ENCODE results near the gene HES4.
"Not testable (repeated sequence)": the region's sequence is repeated elsewhere in the genome, so short reads cannot be mapped to it uniquely, and the experiment has no call there.

Gene HES4

DNA sequence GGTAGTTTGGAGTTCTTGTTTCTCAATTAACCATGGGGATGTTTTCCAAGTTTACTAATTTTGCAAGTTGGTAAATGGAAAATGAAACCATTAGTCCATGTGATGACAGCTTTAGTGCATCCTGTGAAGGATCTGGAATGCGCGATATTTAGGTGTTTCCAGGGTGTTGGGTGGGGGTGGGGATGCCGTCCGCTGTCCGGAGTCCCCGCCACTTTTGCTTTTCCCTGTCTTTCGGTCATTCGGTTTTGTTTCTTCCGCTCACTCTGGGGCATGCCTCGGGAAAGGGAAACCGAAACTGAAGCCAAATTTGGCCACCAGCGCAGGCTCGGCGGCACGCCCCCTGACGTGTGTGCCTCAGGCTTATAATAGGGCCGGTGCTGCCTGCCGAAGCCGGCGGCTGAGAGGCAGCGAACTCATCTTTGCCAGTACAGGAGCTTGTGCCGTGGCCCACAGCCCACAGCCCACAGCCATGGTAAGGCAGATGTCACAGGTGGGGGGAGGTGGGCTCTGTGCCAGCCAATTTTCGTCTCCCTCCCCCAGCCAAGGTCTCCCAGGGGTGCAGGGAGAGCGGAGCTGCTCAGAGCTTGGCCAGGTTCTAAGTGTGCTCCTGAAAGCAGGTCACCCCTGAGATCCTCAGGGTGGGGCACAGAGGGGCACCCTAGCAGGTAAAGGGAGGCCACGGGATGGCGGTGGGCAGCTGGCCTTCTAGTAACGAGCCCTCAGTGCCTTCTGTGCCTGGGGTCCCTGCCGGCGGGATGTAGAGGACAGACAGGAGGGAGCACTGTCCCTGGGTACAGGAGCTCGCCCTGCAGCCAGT lies 13.4 kb upstream of the HES4 start, which contains the start of gene ISG15:
Gene ISG15 (plus strand): TSS at position 393 of the 817 bp plus-strand sequence. CDS start 77 bp downstream, at position 470.
- peak; percentile 96 for DNase-seq (ENCODE audit: low read depth)
- Histone ChIP-seq H3K4me1 (ENCODE audit: control insufficient read depth, insufficient read depth, low read length) (peaks cover 11% of the 10 kb centered on the region), H3K36me3 (ENCODE audit: control insufficient read depth, insufficient read depth, low read length, severe bottlenecking) (no peaks in the 10 kb centered on the region), H3K9me3 (ENCODE audit: control insufficient read depth, low read length) (no peaks in the 10 kb centered on the region), H3K4me3 (ENCODE audit: low read length) (peak within 1 kb of the TSS; percentile 91), H3K9ac (ENCODE audit: low read length) (peak within 1 kb of the TSS; percentile 88), H3K27me3 (replicated peaks; ENCODE audit: control insufficient read depth, insufficient read depth, low read length) (no peaks in the 10 kb centered on the region)

DNA sequence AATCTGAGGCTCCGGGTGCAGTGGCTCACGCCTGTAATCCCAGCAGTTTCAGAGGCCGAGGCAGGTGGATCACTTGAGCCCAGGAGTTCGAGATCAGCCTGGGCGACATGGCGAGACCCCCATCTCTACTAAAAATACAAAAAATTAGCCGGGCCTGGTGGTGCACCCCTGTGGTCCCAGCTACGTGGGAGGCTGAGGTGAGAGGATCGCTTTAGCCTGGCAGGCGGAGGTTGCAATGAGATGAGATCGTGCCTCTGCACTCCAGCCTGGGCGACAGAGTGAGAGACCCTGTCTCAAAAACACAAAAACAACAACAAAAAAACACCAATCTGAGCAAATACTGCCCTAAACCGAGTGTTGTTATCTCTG lies 12.8 kb upstream of the HES4 start:
- not testable (repeated sequence) for H3K36me3 ChIP-seq (ENCODE audit: control insufficient read depth, insufficient read depth, low read length, severe bottlenecking); H3K9me3 ChIP-seq (ENCODE audit: control insufficient read depth, low read length); H3K27me3 ChIP-seq (replicated peaks; ENCODE audit: control insufficient read depth, insufficient read depth, low read length); DNase-seq (ENCODE audit: low read depth)
- Histone ChIP-seq H3K4me3 (ENCODE audit: low read length) (peak overlapping the region; percentile 91), H3K9ac (ENCODE audit: low read length) (peak overlapping the region; percentile 88), H3K4me1 (ENCODE audit: control insufficient read depth, insufficient read depth, low read length) (peaks cover 11% of the 10 kb centered on the region)

DNA sequence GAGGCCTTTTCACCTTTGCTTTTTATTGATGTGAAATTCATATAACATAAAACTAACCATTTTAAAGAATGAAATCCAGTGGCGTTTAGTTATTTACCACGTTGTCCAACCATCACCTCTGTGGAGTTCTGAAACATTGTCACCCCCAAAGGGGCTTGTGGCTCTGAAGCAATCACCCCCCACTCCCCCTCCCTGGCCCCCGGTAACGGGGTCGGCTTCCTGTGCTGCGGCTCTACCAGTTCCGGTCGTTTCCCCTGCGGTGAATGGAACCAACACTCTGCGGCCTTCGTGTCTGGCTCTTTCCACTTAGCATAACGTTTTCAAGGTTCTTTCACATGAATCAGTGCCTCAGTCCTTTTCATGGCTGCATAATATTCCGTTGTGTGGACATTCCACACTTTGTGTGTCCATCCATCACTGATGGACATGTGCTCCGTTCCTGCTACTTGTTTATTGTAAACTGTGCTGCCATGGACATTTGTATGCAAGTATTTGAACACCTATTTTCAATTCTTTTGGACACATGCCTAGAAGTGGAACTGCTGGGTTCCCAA lies 11.6 kb upstream of the HES4 start:
- H3K27me3 ChIP-seq (replicated peaks; ENCODE audit: control insufficient read depth, insufficient read depth, low read length), result peaks cover 7% of the 10 kb centered on the region
- H3K36me3 ChIP-seq (ENCODE audit: control insufficient read depth, insufficient read depth, low read length, severe bottlenecking), result no peaks in the 10 kb centered on the region
- no peak overlapping the region for H3K4me3 ChIP-seq (ENCODE audit: low read length)
- H3K4me1 ChIP-seq (ENCODE audit: control insufficient read depth, insufficient read depth, low read length), result peaks cover 11% of the 10 kb centered on the region
- no peak overlapping the region for H3K9ac ChIP-seq (ENCODE audit: low read length)
- H3K9me3 ChIP-seq (ENCODE audit: control insufficient read depth, low read length), result no peaks in the 10 kb centered on the region
- no peak for DNase-seq (ENCODE audit: low read depth)

DNA sequence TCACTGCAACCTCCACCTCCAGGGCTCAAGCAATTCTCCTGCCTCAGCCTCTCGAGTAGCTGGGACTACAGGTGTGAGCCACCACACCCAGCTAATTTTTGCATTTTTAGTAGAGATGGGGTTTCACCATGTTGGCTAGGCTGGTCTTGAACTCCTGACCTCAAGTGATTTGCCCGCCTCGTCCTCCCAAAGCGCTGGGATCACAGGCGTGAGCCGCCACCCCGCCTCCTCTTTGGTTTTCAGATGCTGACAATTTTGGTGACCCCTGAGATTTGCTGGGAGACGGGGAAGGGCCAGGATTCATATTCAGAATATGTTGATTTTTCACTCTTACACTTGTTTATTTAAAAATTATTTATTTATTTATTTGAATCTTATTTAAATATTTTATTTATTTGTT lies 10.2 kb upstream of the HES4 start:
- not testable (repeated sequence) for H3K9me3 ChIP-seq (ENCODE audit: control insufficient read depth, low read length); H3K9ac ChIP-seq (ENCODE audit: low read length); H3K4me3 ChIP-seq (ENCODE audit: low read length); DNase-seq (ENCODE audit: low read depth); H3K36me3 ChIP-seq (ENCODE audit: control insufficient read depth, insufficient read depth, low read length, severe bottlenecking)
- H3K27me3 ChIP-seq (replicated peaks; ENCODE audit: control insufficient read depth, insufficient read depth, low read length), result peaks cover 14% of the 10 kb centered on the region
- H3K4me1 ChIP-seq (ENCODE audit: control insufficient read depth, insufficient read depth, low read length), result peaks cover 11% of the 10 kb centered on the region

DNA sequence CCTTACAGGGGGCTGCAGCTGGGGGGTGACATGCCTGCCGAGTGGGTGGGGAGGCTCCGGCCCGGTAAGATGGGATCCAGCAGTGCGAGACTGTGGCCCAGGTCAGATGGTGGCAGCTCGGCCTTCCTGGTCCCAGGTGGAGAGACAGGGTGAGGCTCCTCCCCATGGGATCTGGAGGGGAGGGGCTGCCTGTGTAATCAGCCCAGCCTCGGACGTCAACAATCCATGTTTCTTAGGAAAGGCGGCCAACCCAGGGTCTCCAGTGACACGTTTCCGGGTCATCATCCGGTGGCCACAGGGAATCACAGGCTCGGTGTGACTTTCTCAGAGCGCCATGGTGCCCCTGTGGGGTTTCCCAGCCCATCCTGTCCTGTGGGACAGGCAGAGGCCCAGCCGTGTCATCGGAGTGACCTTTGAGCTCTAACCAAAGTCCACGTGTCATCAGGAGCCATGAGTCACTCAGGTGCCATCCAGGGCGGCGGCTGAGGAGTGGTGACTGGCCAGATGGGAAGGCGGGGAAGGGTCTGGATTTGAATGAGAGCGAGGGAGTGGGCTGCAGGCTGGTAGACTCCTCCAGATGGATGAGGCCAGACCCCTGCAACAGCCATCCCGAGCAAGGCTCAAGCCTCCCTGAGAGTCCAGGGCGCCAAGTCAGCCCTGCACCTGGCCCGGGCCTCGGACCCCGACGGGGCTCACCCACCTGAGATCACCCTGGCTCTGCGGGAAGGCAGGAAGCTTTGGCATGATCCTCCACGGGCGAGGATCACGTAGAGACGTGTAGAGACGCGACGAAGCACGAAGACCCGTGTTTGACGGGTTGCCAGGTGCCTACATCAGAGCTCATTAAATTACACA lies 6.6 kb upstream of the HES4 start:
- Histone ChIP-seq H3K9me3 (ENCODE audit: control insufficient read depth, low read length) (no peaks in the 10 kb centered on the region), H3K9ac (ENCODE audit: low read length) (no peak overlapping the region), H3K36me3 (ENCODE audit: control insufficient read depth, insufficient read depth, low read length, severe bottlenecking) (no peaks in the 10 kb centered on the region), H3K27me3 (replicated peaks; ENCODE audit: control insufficient read depth, insufficient read depth, low read length) (peaks cover 32% of the 10 kb centered on the region), H3K4me1 (ENCODE audit: control insufficient read depth, insufficient read depth, low read length) (no peaks in the 10 kb centered on the region), H3K4me3 (ENCODE audit: low read length) (no peak overlapping the region)
- no peak for DNase-seq (ENCODE audit: low read depth)

DNA sequence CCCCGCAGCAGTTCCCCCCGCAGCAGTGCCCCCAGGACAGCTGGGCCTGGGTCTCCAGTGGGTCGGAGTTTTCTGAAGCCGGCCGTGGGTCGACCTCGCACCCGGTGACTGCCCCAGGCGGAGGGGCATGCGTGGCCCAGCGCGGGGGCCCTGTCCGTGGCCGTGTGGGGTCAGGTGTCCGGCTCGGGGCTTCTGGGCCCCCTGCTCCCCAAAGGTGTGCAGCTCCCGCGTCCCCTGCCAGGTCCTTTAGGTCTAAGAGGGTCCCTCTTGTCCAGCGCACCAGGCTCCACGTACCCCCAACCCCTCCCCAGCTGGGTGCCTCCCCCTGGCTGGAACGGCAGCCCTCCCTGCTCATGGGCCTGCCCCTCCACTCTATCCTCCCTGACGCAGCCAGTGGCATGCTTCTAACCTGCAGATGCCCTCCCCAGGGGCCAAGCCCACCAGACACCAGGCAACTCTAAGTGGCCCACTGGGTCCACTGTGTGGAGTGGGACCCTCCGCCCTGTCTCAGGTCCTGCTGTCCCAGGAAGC lies 5.9 kb upstream of the HES4 start:
- H3K9me3 ChIP-seq (ENCODE audit: control insufficient read depth, low read length), result no peaks in the 10 kb centered on the region
- no peaks in the 10 kb centered on the region for H3K4me1 ChIP-seq (ENCODE audit: control insufficient read depth, insufficient read depth, low read length)
- no peak for DNase-seq (ENCODE audit: low read depth)

DNA sequence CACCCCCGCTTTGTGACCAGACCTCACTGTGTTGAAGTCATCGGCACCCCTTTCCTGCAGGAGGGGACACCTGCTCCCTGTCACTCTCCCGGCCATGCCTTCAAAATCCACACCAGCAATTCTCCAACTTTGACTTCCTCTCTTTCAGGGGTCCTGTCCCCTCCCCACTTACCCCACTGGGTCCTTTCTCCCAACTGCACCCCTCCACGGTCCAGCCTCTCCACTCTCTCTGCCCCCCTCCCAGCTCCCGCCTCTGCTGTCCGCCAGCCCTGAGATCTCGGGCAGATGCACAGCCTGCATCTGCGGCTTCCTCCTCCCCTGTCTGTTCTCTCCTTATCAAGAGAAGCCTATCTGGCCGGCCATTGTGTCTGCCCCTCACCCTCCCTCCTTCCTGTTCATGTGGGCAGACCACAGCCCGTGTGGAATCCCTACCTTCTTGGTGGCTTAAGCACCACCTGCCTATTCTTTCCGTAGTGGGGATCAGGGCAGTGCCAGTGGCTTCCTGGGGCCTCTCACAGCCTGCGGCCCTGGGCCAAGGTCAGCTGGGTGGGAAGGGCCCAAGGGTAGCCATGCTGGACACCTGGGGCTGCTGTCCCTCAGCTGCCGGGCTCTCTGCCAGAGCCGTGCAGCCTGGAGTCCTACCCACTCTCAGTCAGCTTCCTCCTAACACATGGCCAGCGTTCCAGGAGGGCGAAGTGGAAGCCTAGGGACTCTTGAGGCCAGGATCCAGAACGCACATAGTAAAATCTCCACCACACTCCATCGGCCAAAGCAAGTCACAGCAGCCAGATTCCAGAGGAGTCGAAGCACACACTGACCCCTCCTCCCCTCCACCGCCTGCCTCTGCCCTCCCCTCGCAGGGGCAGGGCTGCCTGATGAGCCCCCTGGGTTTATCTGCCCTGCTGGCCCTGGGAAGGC lies 5.1 kb upstream of the HES4 start:
- peaks cover 3% of the 10 kb centered on the region for H3K4me1 ChIP-seq (ENCODE audit: control insufficient read depth, insufficient read depth, low read length)
- peak; percentile 32 for DNase-seq (ENCODE audit: low read depth)
- H3K36me3 ChIP-seq (ENCODE audit: control insufficient read depth, insufficient read depth, low read length, severe bottlenecking), result no peaks in the 10 kb centered on the region
- no peak overlapping the region for H3K9ac ChIP-seq (ENCODE audit: low read length)
- peaks cover 32% of the 10 kb centered on the region for H3K27me3 ChIP-seq (replicated peaks; ENCODE audit: control insufficient read depth, insufficient read depth, low read length)
- no peaks in the 10 kb centered on the region for H3K9me3 ChIP-seq (ENCODE audit: control insufficient read depth, low read length)
- no peak overlapping the region for H3K4me3 ChIP-seq (ENCODE audit: low read length)

More for the DNA sequence above, 5.9 kb upstream of the HES4 start:
- H3K27me3 ChIP-seq (replicated peaks; ENCODE audit: control insufficient read depth, insufficient read depth, low read length), result peaks cover 32% of the 10 kb centered on the region
- H3K36me3 ChIP-seq (ENCODE audit: control insufficient read depth, insufficient read depth, low read length, severe bottlenecking), result no peaks in the 10 kb centered on the region
- H3K4me3 ChIP-seq (ENCODE audit: low read length), result no peak overlapping the region
- no peak overlapping the region for H3K9ac ChIP-seq (ENCODE audit: low read length)

DNA sequence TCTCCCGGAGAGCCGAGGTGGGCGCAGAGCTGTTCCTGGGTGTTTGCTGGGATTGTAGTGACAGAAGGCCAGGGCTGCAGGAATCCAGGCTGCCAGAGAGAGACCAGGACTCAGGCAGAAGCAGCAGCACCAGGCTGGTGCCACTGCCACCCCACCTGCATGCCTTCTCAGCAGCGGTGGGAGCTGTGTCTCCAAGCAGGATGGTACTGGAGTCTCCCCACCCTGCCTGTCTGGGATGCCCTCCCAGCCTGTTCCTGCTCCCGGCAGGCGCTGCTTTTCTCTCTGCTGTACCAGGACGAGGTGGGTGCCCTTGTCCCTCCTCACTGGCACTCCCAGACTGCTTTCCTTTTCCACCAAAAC lies 4.5 kb upstream of the HES4 start:
- no peak overlapping the region for H3K4me3 ChIP-seq (ENCODE audit: low read length)
- no peaks in the 10 kb centered on the region for H3K36me3 ChIP-seq (ENCODE audit: control insufficient read depth, insufficient read depth, low read length, severe bottlenecking)
- H3K9ac ChIP-seq (ENCODE audit: low read length), result no peak overlapping the region
- peaks cover 32% of the 10 kb centered on the region for H3K27me3 ChIP-seq (replicated peaks; ENCODE audit: control insufficient read depth, insufficient read depth, low read length)
- no peak for DNase-seq (ENCODE audit: low read depth)
- no peaks in the 10 kb centered on the region for H3K9me3 ChIP-seq (ENCODE audit: control insufficient read depth, low read length)
- H3K4me1 ChIP-seq (ENCODE audit: control insufficient read depth, insufficient read depth, low read length), result peaks cover 3% of the 10 kb centered on the region

DNA sequence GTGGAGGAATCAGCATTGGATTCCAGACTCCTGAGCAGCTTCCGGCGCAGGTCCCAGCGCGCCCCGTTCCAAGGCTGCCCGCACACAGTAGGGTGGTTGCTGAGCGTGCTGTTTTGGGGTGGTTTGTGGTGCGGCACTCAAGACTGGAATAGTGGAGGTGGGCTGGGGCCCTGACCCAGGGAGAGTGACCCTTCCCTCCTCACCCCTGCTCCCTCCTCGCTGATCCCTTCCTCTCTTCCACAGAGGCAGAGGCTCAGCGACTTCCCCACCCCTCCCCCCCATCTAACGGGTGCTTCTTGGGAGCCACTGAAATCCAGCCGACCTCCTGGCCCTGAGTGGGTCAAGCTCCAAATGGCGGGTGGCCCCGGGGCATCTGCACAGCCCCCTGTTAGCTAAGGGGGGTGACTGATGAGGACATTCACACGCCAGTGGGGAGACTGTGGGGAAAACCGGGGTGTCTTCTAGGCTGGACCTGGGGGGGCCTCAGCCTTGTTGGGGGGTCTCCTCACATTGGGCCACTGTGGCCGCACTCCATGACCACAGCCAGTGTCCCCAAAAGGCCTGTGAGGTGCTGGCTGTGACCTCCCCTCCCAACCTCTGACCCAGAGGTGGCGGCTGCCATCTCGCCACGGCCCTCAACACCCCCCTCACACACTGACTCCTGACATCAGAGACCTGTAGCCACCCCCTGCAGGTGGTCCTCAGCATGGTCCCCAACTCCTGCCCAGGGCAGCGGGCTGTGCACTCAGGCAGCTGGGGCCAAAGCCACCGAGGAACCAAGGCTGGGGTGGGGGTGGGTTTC lies 3.9 kb upstream of the HES4 start:
- no peak overlapping the region for H3K9ac ChIP-seq (ENCODE audit: low read length)
- DNase-seq (ENCODE audit: low read depth), result no peak
- H3K4me3 ChIP-seq (ENCODE audit: low read length), result no peak overlapping the region
- H3K4me1 ChIP-seq (ENCODE audit: control insufficient read depth, insufficient read depth, low read length), result peaks cover 3% of the 10 kb centered on the region
- no peaks in the 10 kb centered on the region for H3K9me3 ChIP-seq (ENCODE audit: control insufficient read depth, low read length)
- H3K27me3 ChIP-seq (replicated peaks; ENCODE audit: control insufficient read depth, insufficient read depth, low read length), result peaks cover 32% of the 10 kb centered on the region
- no peaks in the 10 kb centered on the region for H3K36me3 ChIP-seq (ENCODE audit: control insufficient read depth, insufficient read depth, low read length, severe bottlenecking)

Measured in adipocyte (in vitro differentiated cells).